T47D (cell line): ENCODE measurements around the gene CENPH.
"Not testable (repeated sequence)": the region's sequence is repeated elsewhere in the genome, so short reads cannot be mapped to it uniquely, and the experiment has no call there.

ENCODE experiments used
- DNase-seq, 2 experiments: peaks; one replicate each; pipeline versions ENCODE4 v3.0.0 to v3.0.0-alpha.2; 2011 to 2012; ENCODE audit warnings: low read depth in 1 of 2, low spot score in 1 of 2
- JUND ChIP-seq: IDR thresholded peaks from 2 replicates; pipeline ENCODE4 v1.6.1; 2012; ENCODE audit warnings: low read depth
- in situ Hi-C: cut with HindIII; loops from 2 replicates; pipeline ENCODE4 v1.10.0; 2016; ENCODE audit warnings: low sequenced_read_pairs, low pct_unique_long_range_greater_than_20kb

Gene CENPH

DNA sequence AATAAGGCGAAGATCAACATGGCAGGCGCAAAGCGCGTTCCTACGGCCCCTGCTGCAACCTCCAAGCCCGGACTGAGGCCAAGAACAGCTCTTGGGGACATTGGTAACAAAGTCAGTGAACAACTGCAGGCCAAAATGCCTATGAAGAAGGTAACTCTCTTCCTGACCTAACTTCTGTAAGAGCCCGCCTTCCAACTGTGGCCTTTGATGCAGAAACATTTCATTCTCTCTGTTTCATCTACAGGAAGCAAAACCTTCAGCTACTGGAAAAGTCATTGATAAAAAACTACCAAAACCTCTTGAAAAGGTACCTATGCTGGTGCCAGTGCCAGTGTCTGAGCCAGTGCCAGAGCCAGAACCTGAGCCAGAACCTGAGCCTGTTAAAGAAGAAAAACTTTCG is 21.5 kb upstream of the CENPH start:
- in situ Hi-C loops, result no loop called here
- no peak for TF ChIP-seq JUND
- no peak for DNase-seq

DNA sequence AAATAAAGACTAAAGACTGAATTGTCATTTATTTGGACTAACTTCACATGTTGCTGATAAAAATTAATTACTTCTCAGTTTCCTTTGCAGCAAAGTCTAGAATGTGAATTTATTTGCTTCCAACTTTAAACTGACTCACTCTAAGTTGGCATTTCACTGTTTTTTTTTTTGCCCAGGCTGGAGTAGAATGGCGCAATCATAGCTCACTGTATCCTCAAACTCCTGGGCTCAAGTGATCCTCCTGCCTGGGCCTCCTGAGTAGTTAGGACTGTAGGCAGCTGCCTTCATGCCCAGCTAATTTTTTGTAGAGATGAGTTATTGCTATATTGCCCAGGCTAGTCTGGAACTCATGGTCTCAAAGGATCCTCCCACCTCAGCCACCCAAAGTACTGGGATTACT is 18.9 kb upstream of the CENPH start:
- in situ Hi-C loops, result no loop called here
- DNase-seq, result no peak

DNA sequence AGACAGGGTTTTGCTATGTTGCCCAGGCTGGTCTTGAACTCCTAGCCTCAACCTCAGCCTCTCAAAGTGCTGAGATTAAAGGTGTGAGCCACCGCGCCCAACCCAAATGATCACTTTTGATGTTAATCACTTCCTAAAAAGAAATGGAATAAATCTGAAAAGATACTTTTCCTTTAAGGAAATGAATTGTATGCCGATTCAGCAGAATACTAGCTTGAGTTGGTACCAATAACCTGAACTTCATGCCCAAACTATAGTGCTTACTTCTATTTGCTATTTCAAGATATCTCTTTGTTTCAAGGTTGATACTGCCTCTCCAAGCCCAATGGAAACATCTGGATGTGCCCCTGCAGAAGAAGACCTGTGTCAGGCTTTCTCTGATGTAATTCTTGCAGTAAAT is 18.4 kb upstream of the CENPH start:
- in situ Hi-C loops, result no loop called here
- DNase-seq, result no peak
- TF ChIP-seq JUND, result no peak

More for the DNA sequence above, 18.9 kb upstream of the CENPH start:
- no peak for TF ChIP-seq JUND

DNA sequence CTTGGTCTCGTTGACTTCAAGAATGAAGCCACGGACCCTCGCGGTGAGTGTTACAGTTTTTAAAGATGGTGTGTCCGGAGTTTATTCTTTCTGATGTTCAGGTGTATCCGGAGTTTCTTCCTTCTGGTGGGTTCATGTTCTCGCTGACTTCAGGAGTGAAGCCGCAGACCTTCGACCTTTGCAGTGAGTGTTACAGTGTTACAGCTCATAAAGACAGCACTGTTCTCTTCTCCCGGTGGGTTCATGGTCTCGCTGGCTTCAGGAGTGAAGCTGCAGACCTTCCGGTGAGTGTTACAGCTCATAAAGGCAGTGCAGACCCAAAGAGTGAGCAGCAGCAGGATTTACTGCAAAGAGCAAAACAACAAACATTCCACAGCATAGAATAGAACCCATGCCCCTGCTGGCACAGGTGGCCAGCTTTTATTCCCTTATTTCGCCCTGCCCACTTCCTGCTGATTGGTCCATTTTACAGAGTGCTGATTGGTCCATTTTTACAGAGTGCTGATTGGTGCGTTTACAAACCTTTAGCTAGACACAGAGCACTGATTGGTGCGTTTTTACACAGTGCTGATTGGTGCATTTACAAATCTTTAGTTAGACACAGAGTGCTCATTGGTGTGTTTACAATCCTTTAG is 7.6 kb upstream of the CENPH start:
- in situ Hi-C loops, DNase-seq: not testable (repeated sequence)

DNA sequence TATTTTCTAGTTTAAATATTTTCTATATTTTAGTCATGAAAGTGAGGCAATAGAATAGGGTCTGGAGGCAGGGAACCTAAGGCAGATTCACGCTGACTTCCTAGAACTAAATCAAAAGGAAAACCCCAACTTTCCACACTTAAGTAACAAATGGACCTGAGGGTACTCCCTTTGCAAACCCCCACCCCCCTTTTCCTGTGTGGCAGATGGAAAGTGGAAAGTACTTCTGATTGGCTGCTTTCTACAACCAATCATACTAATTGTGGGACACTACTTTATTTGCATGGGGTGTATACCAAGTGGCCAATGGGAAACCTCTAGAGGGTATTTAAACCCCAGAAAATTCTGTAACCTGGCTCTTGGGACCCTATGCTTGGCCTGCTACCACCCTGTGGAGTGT is 4.8 kb upstream of the CENPH start:
- no peak for DNase-seq
- in situ Hi-C loops, result no loop called here
- no peak for TF ChIP-seq JUND

DNA sequence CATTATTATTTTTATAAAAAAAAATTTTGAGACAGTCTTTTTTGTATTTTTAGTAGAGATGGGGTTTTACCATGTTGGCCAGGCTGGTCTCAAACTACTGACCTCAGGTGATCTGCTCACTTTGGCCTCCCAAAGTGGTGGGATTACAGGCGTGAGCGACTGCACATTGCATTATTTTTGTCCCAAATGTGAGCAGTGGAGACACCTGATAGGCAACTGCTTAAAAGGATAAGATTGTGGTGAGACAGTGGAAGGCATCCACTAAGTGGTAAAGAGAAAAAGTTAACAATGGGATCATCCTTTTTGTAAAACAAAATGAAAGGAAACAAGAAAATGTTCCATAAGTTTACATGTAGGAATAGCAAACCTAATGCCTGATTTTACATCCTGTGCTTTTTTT is 2.0 kb upstream of the CENPH start:
- no peak for DNase-seq
- no peak for TF ChIP-seq JUND
- in situ Hi-C loops, result no loop called here

DNA sequence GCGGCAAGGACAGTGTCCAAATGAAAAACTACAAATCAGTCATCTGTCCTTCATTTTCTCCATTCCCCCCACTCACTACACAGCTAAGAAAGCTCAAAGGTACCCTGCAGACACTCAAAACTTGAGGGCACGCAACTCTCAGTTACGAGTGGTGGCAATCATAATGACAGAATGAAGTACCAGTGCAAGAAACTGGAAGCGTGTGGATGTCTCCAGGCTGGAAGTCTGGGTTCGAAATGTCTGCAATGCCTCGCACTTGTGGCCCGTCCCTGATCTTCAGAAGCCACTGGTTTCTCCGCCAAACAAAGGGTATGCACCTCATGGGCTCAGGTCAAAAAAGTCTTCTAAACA is 597 bp upstream of the CENPH start:
- DNase-seq, result no peak
- in situ Hi-C loops, result no loop called here
- TF ChIP-seq JUND, result no peak

DNA sequence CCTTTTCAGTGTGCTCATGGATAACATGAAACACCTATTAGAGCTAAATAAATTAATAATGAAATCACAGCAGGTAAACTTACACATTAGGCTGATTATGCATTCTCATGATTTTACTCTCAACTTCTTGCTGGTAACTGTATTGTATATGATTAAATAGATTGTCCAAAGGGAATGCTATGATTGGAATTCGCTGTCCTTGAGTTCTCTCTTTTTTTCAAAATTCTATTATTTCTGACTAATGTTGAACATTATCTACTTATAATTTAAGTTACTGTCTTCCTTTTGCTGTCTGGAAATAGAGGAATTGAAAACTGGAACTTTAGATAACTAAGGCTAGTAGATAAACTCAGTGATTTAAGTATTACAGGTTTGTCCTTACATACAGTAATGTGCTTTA is 13.1 kb downstream of the CENPH start:
- in situ Hi-C loops, result no loop called here
- no peak for DNase-seq
- no peak for TF ChIP-seq JUND

DNA sequence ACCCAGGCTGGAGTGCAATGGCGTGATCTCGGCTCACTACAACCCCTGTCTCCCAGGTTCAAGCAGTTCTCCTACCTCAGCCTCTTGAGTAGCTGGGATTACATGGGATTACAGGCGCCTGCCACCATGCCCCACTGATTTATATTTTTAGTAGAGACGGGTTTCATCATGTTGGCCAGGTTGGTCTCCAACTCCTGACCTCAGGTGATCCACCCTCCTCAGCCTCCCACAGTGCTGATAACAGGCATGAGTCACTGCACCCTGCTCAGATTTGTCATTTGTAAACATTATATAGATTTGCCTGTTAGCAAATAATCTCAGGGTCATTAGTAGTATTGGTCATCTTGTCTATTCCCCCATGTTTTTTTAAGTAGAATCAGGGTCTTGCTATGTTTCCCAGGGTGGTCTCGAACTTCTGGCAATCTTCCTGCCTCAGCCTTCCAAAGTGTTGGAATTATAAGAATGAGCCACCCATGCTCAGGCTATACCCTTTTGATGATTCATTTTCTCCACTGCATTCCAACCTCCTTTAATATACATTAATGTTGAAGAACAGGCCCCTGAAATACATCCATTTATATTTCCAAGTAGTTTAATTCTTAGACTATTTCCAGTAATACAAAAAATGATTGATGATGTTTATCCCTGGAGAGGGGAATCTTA is 17.3 kb downstream of the CENPH start:
- no peak for TF ChIP-seq JUND
- in situ Hi-C loops, result no loop called here
- no peak for DNase-seq

DNA sequence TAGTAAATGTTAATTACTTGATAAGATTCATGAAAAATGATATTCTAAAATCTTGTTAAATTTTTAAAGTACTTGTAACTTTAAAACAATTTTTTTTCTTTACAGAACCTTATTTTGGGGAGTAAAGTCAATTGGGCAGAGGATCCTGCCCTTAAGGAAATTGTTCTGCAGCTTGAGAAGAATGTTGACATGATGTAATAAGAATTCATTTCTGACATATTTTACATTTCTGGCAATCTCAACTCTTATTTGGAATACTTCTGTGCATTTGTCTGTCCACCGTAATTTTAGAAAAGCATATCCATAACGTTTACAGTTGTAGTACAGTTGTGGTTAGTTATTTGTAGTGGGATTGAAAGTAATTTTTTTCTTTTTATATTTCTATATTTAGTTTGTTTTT is 20.2 kb downstream of the CENPH start:
- DNase-seq, result no peak
- TF ChIP-seq JUND, result no peak
- in situ Hi-C loops, result no loop called here

DNA sequence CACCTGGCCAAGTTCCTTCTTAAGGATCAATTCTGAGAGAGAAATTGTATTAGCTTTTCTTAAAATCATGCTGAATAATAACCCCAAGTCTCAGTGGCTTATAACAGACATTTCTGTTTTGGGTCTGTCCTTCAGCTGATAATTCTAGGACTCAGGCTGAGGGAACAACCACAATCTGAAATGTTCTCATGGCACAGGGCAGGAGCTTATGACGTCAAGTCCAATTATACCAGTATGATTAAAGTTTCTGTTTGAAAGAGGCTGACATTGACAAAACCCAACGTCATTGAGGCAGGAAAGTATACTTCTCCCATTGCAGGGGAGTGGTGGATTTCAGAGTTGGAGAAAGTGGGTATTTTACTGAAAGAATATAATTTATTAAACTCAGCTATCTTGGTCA is 21.8 kb downstream of the CENPH start:
- in situ Hi-C loops, result no loop called here
- no peak for DNase-seq
- TF ChIP-seq JUND, result no peak

DNA sequence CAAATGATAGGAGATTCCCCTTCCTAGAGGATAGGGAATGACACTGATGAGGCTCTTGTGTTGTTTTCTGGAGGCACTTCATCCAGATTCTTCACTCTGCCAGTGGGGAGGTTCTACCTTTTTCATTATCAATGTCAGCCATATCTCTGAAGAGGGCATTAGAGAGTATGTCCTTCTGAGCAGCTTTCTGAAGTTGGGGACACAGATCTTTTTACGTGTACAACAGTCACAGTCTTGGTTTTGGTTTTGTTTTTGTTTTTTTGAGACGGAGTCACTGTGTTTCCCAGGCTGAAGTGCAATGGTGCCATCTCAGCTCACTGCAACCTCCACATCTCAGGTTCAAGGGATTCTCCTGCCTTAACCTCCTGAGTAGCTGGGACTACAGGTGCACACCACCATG is 22.6 kb downstream of the CENPH start:
- no peak for TF ChIP-seq JUND
- in situ Hi-C loops, result no loop called here
- DNase-seq, result no peak

DNA sequence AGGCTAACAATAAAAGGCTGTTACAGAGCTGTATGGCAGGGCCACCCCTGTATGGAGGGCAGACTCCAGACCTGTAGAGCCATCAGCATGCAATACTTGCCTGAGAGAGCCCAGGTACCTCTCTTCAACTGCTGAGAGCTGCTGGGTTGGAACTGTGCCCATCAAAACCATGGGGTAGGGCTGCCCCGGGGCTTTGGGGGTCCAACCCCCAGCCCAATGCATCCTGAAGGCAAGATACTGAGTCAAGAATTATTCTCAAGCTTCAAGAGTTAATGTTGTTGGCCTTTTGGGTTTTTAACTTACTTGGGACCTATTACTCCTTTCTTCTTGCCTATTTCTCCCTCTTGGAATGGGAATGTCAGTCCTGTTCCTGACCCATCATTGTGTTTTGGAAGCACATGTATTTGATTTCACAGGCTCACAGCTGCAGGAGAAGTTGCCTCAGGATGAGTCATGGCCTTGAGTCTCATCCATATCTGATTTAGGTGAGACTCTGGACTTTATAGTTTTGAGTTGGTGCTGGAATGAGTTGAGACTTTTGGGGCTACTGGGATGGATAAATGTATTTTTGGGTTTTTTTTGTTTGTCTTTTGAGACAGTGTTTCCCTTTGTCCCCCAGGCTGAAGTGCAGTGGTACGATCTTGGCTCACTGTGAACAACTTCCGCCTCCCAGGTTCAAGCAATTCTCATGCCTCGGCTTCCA is 24.3 kb downstream of the CENPH start:
- in situ Hi-C loops, result no loop called here
- no peak for TF ChIP-seq JUND
- DNase-seq, result no peak

DNA sequence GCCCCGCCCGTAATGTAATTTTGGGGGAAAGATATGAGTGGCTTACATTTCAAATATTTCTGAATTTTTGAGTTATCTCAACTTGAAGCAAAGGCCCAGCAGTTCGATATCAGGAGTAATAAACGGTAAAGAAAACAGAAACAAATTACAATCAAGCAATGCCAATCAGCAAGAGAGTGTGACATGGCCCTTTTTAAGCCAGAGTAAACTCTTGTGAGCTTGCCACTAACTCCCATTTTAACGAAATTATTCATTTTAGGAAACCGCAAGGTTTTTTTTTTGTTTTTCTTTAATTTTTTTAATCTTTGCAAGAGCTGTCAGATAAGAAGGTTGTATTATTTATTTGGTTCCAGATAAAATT is 27.7 kb downstream of the CENPH start:
- in situ Hi-C loops, result no loop called here
- TF ChIP-seq JUND, result no peak
- DNase-seq, result no peak
